CD4-positive, alpha-beta memory T cell (primary cell): ENCODE data around the gene POLK. TPM values are rescaled to one million over a fixed set of nuclear protein-coding genes. Genes with fewer than 3 reads are reported as not detected.
"Not testable (repeated sequence)": the region's sequence is repeated elsewhere in the genome, so short reads cannot be mapped to it uniquely, and the experiment has no call there.

Experiments
- CTCF ChIA-PET: fragments of 350-600 bp; sonication (Branson Sonifier 250); formaldehyde crosslinking; loops from one replicate; lab custom pipeline; 2021; ENCODE audit warnings: inconsistent platforms; ENCODE audit not compliant: partially characterized antibody; lab: Charles Lee
- POLR2A ChIA-PET: fragments of 350-600 bp; sonication (Branson Sonifier 250); formaldehyde crosslinking; loops from one replicate; lab custom pipeline; 2021; ENCODE audit not compliant: partially characterized antibody; lab: Charles Lee
- DNase-seq, 5 donors: peaks; one replicate each; pipeline versions ENCODE4 v3.0.0 to v3.0.0-alpha.2; 2020 to 2022; ENCODE audit warnings: mixed read lengths in 1 of 5
- H3K27ac ChIP-seq: one replicate; pipeline ENCODE4 v1.7.0; 2013; ENCODE audit warnings: low read depth, low read length
- H3K27me3 ChIP-seq: 2 replicates; pipeline ENCODE4 v1.7.0; 2013; ENCODE audit warnings: mild to moderate bottlenecking, low read length, moderate library complexity; ENCODE audit not compliant: insufficient read depth
- H3K36me3 ChIP-seq: 2 replicates; pipeline ENCODE4 v1.7.0; 2013; ENCODE audit warnings: mild to moderate bottlenecking, low read length, moderate library complexity; ENCODE audit not compliant: insufficient read depth
- H3K4me1 ChIP-seq: 2 replicates; pipeline ENCODE4 v1.7.0; 2013; ENCODE audit warnings: mild to moderate bottlenecking, low read length, moderate library complexity; ENCODE audit not compliant: insufficient read depth
- H3K4me3 ChIP-seq, 2 donors: one replicate each; pipeline ENCODE4 v1.7.0; 2013; ENCODE audit warnings: low read length in 2 of 2, mild to moderate bottlenecking in 1 of 2
- H3K9me3 ChIP-seq, 2 donors: one replicate each; pipeline ENCODE4 v1.7.0; 2013; ENCODE audit warnings: low read length in 2 of 2, control low read depth in 1 of 2; ENCODE audit not compliant: control insufficient read depth in 1 of 2
- H3K27ac Mint-ChIP-seq, 7 donors: one replicate each; pipeline ENCODE4 v1.8.0; 2020 to 2021; ENCODE audit warnings: mixed read lengths in 7 of 7, mild to moderate bottlenecking in 6 of 7, inconsistent platforms in 3 of 7, moderate library complexity in 3 of 7
- H3K27me3 Mint-ChIP-seq, 2 donors: one replicate each; pipeline ENCODE4 v1.8.0; 2020 to 2021; ENCODE audit warnings: mixed read lengths in 2 of 2
- H3K36me3 Mint-ChIP-seq, 2 donors: one replicate each; pipeline ENCODE4 v1.8.0; 2020 to 2021; ENCODE audit warnings: mixed read lengths in 2 of 2, inconsistent platforms in 1 of 2, mild to moderate bottlenecking in 1 of 2
- H3K4me1 Mint-ChIP-seq, 4 donors: one replicate each; pipeline ENCODE4 v1.8.0; 2020 to 2021; ENCODE audit warnings: mixed read lengths in 4 of 4, mild to moderate bottlenecking in 1 of 4
- H3K4me3 Mint-ChIP-seq, 8 donors: one replicate each; pipeline ENCODE4 v1.8.0; 2020 to 2021; ENCODE audit warnings: mixed read lengths in 8 of 8, mild to moderate bottlenecking in 7 of 8, moderate library complexity in 6 of 8, inconsistent platforms in 3 of 8
- H3K9me3 Mint-ChIP-seq, 8 donors: one replicate each; pipeline ENCODE4 v1.8.0; 2020 to 2021; ENCODE audit warnings: mixed read lengths in 8 of 8, mild to moderate bottlenecking in 5 of 8, inconsistent platforms in 3 of 8, moderate library complexity in 1 of 8
- intact Hi-C: fragments of 100-400 bp; cut with micrococcal nuclease; formaldehyde crosslinking; loops from one replicate; pipeline ENCODE4 v1.15.1; 2023
- polyA plus RNA-seq, 2 donors: library from polyadenylated mRNA; unstranded; fragments of 300-500 nt; fragmentation: Illumina TruSeq; gene quantifications; one replicate each; pipeline ENCODE4 v1.2.3, GENCODE V29; 2021
- total RNA-seq, 2 experiments: library from RNA; stranded (reverse); gene quantifications; one replicate each; pipeline ENCODE4 v1.2.3, GENCODE V29; 2021

The POLK gene
- total and polyA plus RNA-seq, 4 experiments from 2014 or later = 24.0 to 30.4 (median 27.7) TPM

DNA sequence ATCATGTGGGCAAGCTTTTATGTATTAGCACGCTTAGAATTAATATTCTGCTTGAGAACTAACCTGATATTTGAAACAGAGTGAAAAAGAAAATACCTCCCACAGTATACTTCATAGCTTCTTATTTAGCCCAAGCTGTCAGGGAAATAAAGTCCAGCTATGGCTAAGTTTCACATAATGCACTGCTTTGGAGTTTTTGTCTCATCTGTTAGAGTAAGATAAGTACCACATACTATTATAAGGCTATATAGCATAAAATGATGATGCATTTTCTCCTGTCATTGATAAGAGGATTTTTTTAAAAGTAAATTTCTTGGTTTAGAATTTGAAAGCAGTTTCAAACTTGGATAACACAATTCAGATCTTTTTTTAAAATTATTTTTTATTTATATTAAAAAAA is 97.2 kb downstream of the POLK start:
- no peak overlapping the region for H3K27ac Mint-ChIP-seq
- H3K27me3 Mint-ChIP-seq = peaks cover 3 to 5% of the 10 kb centered on the region in 2 donors

DNA sequence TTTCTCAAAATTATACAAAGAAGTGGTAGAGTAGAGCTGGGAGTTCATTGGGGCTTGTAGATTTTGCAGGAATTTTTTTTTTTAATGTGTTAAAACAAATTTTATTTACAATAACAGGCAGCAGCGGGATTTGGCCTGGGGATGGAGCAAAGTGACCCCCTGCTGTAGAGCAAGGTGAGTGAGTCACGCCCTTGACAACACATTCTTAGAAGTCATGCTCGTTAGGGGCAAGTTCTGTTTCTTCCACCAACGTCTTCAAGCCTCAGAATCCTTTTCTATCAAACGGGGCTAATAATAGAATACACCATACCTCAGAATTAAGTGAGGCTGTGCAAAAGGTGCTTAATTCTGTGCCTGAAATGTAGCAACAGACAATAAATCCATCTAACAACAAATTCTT is 98.5 kb downstream of the POLK start:
- Mint-ChIP-seq H3K4me3 (no peak overlapping the region), H3K36me3 (peaks cover 0 to 10% of the 10 kb centered on the region in 2 donors), H3K9me3 (no peaks in the 10 kb centered on the region), H3K27ac (no peak overlapping the region), H3K4me1 (peaks cover 3 to 6% (median 6%) of the 10 kb centered on the region in 4 donors), H3K27me3 (peaks cover 3 to 5% of the 10 kb centered on the region in 2 donors)
- no peak overlapping the region for H3K4me3 ChIP-seq
- no peak for DNase-seq
- H3K27ac ChIP-seq = no peak overlapping the region
- no peaks in the 10 kb centered on the region for H3K36me3 ChIP-seq
- ChIA-PET CTCF (no interaction called here), POLR2A (no interaction called here)
- no peaks in the 10 kb centered on the region for H3K27me3 ChIP-seq
- no peaks in the 10 kb centered on the region for H3K9me3 ChIP-seq
- H3K4me1 ChIP-seq = peaks cover 9% of the 10 kb centered on the region
- intact Hi-C loops = no loop called here

More for the DNA sequence above, 97.2 kb downstream of the POLK start:
- Mint-ChIP-seq H3K9me3 (no peaks in the 10 kb centered on the region), H3K36me3 (peaks cover 0 to 20% of the 10 kb centered on the region in 2 donors), H3K4me3 (no peak overlapping the region), H3K4me1 (peaks cover 3 to 6% (median 6%) of the 10 kb centered on the region in 4 donors)
- Histone ChIP-seq H3K27ac (no peak overlapping the region), H3K27me3 (no peaks in the 10 kb centered on the region), H3K36me3 (no peaks in the 10 kb centered on the region), H3K9me3 (no peaks in the 10 kb centered on the region), H3K4me1 (peaks cover 9% of the 10 kb centered on the region), H3K4me3 (no peak overlapping the region)
- ChIA-PET POLR2A (interaction anchor here (1.0 kb wide), 1 partner anchor 272 kb away, joined by 3 read pairs; the partner anchor contains the start of gene HMGCR), CTCF (no interaction called here)
- DNase-seq = no peak
- intact Hi-C loops = no loop called here

GRCh38 chr5:75610859-75611310 is 99.2 kb downstream of the POLK start:
- H3K36me3 ChIP-seq, H3K36me3 Mint-ChIP-seq, H3K27me3 ChIP-seq, CTCF ChIA-PET, H3K4me3 ChIP-seq, H3K9me3 ChIP-seq, intact Hi-C loops, H3K27ac ChIP-seq, H3K27me3 Mint-ChIP-seq, H3K27ac Mint-ChIP-seq, H3K4me1 Mint-ChIP-seq, H3K4me1 ChIP-seq, DNase-seq, H3K9me3 Mint-ChIP-seq, POLR2A ChIA-PET: not testable (repeated sequence)
- H3K4me3 Mint-ChIP-seq = peak overlapping the region in 3 of 8 donors; percentile 8 to 27 (median 13)

DNA sequence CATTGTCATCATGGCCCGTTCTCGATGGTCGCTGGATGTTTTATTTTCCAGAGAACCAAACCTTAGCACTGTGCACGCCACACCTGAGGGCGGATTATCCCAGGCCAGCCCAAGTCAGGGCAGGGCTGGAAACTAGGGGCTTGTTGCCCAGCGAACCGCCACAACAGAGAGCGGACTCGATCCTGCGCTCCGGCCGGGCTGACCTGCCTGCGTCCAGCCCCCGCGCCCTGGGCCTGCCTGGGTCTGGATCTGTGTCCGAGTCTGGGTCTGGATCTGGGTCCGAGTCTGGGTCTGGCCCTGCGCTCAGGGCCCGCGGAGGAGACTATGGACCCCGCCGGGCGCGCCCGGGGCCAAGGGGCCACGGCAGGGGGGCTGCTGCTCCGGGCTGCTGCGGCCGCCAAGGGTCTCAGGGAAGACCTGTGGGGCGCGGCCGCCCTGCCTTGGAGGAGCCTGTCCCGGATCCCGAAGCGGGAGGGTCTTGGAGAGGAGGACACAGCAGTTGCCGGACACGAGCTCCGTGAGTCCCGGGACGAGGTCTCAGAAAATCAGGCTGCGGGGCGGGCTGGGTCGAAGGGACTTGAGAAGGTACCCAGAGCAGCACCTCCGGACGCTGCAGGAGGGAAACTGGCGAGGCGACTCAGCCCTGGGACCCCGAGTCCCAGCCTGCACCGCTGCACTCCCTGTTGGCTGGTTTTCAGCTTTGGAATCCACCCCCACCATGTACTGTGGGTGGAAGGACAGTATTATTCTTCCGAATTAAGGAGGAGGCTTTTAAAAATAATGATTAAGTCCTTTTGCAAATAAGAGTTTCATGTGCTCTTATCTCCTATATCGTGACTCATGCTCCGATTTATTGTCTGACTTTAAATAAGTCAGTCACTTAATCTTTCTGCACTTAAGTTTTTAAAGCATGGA is 99.9 kb downstream of the POLK start, which contains the start of gene ANKDD1B:
ANKDD1B (plus strand) TSS at position 143 of the 915 bp plus-strand sequence; CDS start at position 325, 182 bp downstream.
- no peak for DNase-seq
- no peaks in the 10 kb centered on the region for H3K27me3 ChIP-seq
- H3K4me3 Mint-ChIP-seq = peak within 1 kb of the TSS in 6 of 8 donors; percentile 6 to 53 (median 20)
- no peak within 1 kb of the TSS for H3K27ac ChIP-seq
- peaks cover 3 to 6% (median 6%) of the 10 kb centered on the region in 4 donors for H3K4me1 Mint-ChIP-seq
- peaks cover 9% of the 10 kb centered on the region for H3K4me1 ChIP-seq
- ChIA-PET POLR2A (no interaction called here), CTCF (no interaction called here)
- H3K36me3 Mint-ChIP-seq = peaks cover 0 to 9% of the 10 kb centered on the region in 2 donors
- H3K9me3 Mint-ChIP-seq = no peaks in the 10 kb centered on the region
- no peak within 1 kb of the TSS for H3K27ac Mint-ChIP-seq
- intact Hi-C loops = no loop called here
- H3K36me3 ChIP-seq = no peaks in the 10 kb centered on the region
- no peaks in the 10 kb centered on the region for H3K9me3 ChIP-seq
- peaks cover 3 to 5% of the 10 kb centered on the region in 2 donors for H3K27me3 Mint-ChIP-seq
- no peak within 1 kb of the TSS for H3K4me3 ChIP-seq

GRCh38 chr5:75612226-75612569 is 100.5 kb downstream of the POLK start:
- H3K36me3 Mint-ChIP-seq = peaks cover 0 to 9% of the 10 kb centered on the region in 2 donors
- Histone ChIP-seq H3K27ac (no peak overlapping the region), H3K4me3 (no peak overlapping the region), H3K36me3 (no peaks in the 10 kb centered on the region), H3K4me1 (peaks cover 9% of the 10 kb centered on the region), H3K9me3 (no peaks in the 10 kb centered on the region), H3K27me3 (no peaks in the 10 kb centered on the region)
- DNase-seq = no peak
- peak overlapping the region in 1 of 8 donors; percentile 53 for H3K4me3 Mint-ChIP-seq
- no peaks in the 10 kb centered on the region for H3K9me3 Mint-ChIP-seq
- peaks cover 3 to 6% (median 6%) of the 10 kb centered on the region in 4 donors for H3K4me1 Mint-ChIP-seq
- CTCF ChIA-PET = no interaction called here
- H3K27me3 Mint-ChIP-seq = peaks cover 3 to 5% of the 10 kb centered on the region in 2 donors
- intact Hi-C loops = no loop called here
- H3K27ac Mint-ChIP-seq = no peak overlapping the region
- POLR2A ChIA-PET = no interaction called here

DNA sequence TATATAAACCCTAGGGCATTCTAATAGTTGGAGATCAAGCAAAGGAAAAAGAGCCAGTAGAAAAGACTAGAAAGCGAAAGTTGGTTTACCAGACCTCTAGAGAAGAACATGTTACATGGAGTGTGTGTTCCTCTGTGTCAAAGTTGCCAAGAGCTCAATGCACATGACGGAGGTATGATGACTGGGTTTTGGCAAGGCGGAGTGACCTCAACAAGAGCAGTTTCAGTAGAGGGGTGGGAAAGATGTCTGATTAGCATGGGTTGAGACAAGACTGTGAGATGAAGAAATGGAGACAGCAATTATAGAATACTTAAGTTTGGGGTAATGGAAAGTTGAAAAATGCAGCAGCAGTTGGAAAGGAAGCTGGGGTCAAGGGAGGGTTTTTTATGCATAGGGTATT is 101.2 kb downstream of the POLK start:
- intact Hi-C loops = no loop called here
- H3K4me1 ChIP-seq = peaks cover 9% of the 10 kb centered on the region
- H3K9me3 ChIP-seq = no peaks in the 10 kb centered on the region
- ChIA-PET CTCF (no interaction called here), POLR2A (no interaction called here)
- H3K4me1 Mint-ChIP-seq = peaks cover 3 to 6% (median 6%) of the 10 kb centered on the region in 4 donors
- DNase-seq = no peak
- H3K36me3 Mint-ChIP-seq = peaks cover 0 to 4% of the 10 kb centered on the region in 2 donors
- H3K27ac Mint-ChIP-seq = peak overlapping the region in 2 of 7 donors; percentile 1 to 5
- H3K27me3 ChIP-seq = no peaks in the 10 kb centered on the region
- no peak overlapping the region for H3K4me3 ChIP-seq
- H3K27ac ChIP-seq = no peak overlapping the region
- H3K4me3 Mint-ChIP-seq = no peak overlapping the region
- no peaks in the 10 kb centered on the region for H3K9me3 Mint-ChIP-seq
- H3K27me3 Mint-ChIP-seq = peaks cover 3 to 5% of the 10 kb centered on the region in 2 donors
- H3K36me3 ChIP-seq = no peaks in the 10 kb centered on the region

DNA sequence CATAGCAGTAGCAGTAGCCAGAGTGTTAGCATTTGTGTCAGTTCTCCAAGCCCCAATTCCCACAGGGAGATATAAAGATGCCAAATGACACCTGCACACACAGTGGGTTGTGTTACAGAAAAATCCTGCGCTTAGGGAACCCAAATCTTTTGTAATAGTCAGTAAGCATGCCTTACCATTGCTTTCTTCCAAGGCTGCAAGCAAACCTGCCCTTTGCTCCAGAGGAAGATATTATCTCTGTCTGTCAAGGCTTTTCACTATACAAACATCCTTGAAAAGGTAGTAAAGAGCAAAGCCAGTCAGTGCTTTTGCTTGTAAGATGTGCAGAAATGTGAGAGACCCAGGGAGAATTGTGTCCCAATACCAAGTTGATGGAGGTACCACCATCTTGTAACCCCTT is 102.5 kb downstream of the POLK start:
- no peak overlapping the region for H3K27ac ChIP-seq
- ChIA-PET CTCF (no interaction called here), POLR2A (no interaction called here)
- DNase-seq = no peak
- H3K4me3 ChIP-seq = no peak overlapping the region
- H3K27me3 ChIP-seq = no peaks in the 10 kb centered on the region
- peaks cover 9% of the 10 kb centered on the region for H3K4me1 ChIP-seq
- peaks cover 3 to 6% (median 6%) of the 10 kb centered on the region in 4 donors for H3K4me1 Mint-ChIP-seq
- H3K27me3 Mint-ChIP-seq = peaks cover 3 to 5% of the 10 kb centered on the region in 2 donors
- H3K36me3 Mint-ChIP-seq = peaks cover 0 to 4% of the 10 kb centered on the region in 2 donors
- intact Hi-C loops = no loop called here
- H3K27ac Mint-ChIP-seq = no peak overlapping the region
- H3K9me3 Mint-ChIP-seq = no peaks in the 10 kb centered on the region
- H3K9me3 ChIP-seq = no peaks in the 10 kb centered on the region
- H3K4me3 Mint-ChIP-seq = no peak overlapping the region
- no peaks in the 10 kb centered on the region for H3K36me3 ChIP-seq
